K562 (cell line): Measurements from ENCODE around the gene GINS2. TPM values are rescaled to one million over a fixed set of nuclear protein-coding genes. Genes with fewer than 3 reads are reported as not detected.

Source experiments
- CBX5 ChIP-seq: IDR thresholded peaks from 2 replicates; pipeline ENCODE4 v1.6.1; 2014; ENCODE audit warnings: low read depth, borderline replicate concordance
- CBX8 ChIP-seq: fragments of 200-600 bp; sonication (generic); IDR thresholded peaks from 2 replicates; pipeline ENCODE4 v1.6.1; 2012; ENCODE audit warnings: borderline replicate concordance, mixed run types, low read depth, mild to moderate bottlenecking, moderate library complexity, mixed read lengths, low read length, control low read depth, inconsistent platforms; ENCODE audit not compliant: poor library complexity, severe bottlenecking; ENCODE audit errors: extremely low read depth
- DMBX1 ChIP-seq: fragments of 250-450 bp; sonication (Bioruptor Pico); IDR thresholded peaks from 2 replicates; pipeline ENCODE4 v1.8.0; 2022; ENCODE audit warnings: inconsistent platforms, mild to moderate bottlenecking, moderate library complexity, borderline replicate concordance
- ESRRA ChIP-seq: fragments of 450-650 bp; IDR thresholded peaks from 2 replicates; pipeline ENCODE4 v1.6.1; 2014; ENCODE audit warnings: low read depth, mild to moderate bottlenecking, moderate library complexity, borderline replicate concordance
- FOXJ2 ChIP-seq: fragments of 200-800 bp; sonication (Bioruptor generic); IDR thresholded peaks from 2 replicates; pipeline ENCODE4 v1.6.1; 2016; ENCODE audit warnings: missing genetic modification characterization, missing compliant biosample characterization
- KLF16 ChIP-seq: IDR thresholded peaks from 2 replicates; pipeline ENCODE4 v1.6.1; 2016; ENCODE audit warnings: antibody characterized with exemption
- NFATC3 ChIP-seq: fragments of 450-650 bp; IDR thresholded peaks from 2 replicates; pipeline ENCODE4 v1.6.1; 2017; ENCODE audit warnings: mild to moderate bottlenecking
- PTBP1 ChIP-seq: fragments of 200-400 bp; formaldehyde crosslinking; IDR thresholded peaks from 2 replicates; pipeline ENCODE4 v1.6.1; 2017; ENCODE audit warnings: low read depth, low read length
- SMARCA4 ChIP-seq: fragments of 450-650 bp; IDR thresholded peaks from 2 replicates; pipeline ENCODE4 v1.6.1; 2016
- SMARCB1 ChIP-seq: IDR thresholded peaks from 2 replicates; pipeline ENCODE4 v1.6.1; 2011; ENCODE audit warnings: improper control_type of control experiment, low read depth; ENCODE audit not compliant: insufficient read length
- ZNF23 ChIP-seq: fragments of 250-450 bp; sonication (Bioruptor Pico); IDR thresholded peaks from 2 replicates; pipeline ENCODE4 v1.4.0; 2020; ENCODE audit warnings: mild to moderate bottlenecking
- ZNF695 ChIP-seq: fragments of 450-650 bp; formaldehyde crosslinking; IDR thresholded peaks from 2 replicates; pipeline ENCODE4 v1.4.0; 2020; ENCODE audit warnings: mild to moderate bottlenecking, moderate library complexity
- polyA plus RNA-seq, 8 experiments: library from polyadenylated mRNA; depleted of rRNA in 4 of 8; stranded (reverse) in 5 of 8; unstranded in 3 of 8; fragments of >200 nt; fragmentation: Nextera tagmentation in 2 of 8; fragmentation: Illumina TruSeq in 1 of 8; extraction: Ambion mirVana in 2 of 8; extraction: Trizol in 1 of 8; gene quantifications; 2 replicates each; pipeline versions ENCODE4 v1.2.1 to v1.2.3, GENCODE V29; 2011 to 2014; ENCODE audit warnings: inconsistent platforms in 1 of 8, missing spikeins in 1 of 8
- total RNA-seq, 7 experiments: library from RNA; depleted of rRNA in 6 of 7; stranded (reverse); fragments of >200 nt in 6 of 7; fragmentation: Illumina TruSeq in 2 of 7; extraction: Trizol in 2 of 7; gene quantifications; 2 replicates each; pipeline versions ENCODE4 v1.2.1 to v1.2.3, GENCODE V29; 2011 to 2021; ENCODE audit warnings: low replicate concordance in 1 of 7
- TF ChIP-seq, protein P1 (sequence below): fragments of 250-450 bp; sonication (Bioruptor Pico); IDR thresholded peaks from 2 replicates; pipeline ENCODE4 v1.5.0; 2021
- TF ChIP-seq, protein P2 (sequence below): fragments of 450-650 bp; IDR thresholded peaks from 2 replicates; pipeline ENCODE4 v1.6.1; 2016; ENCODE audit warnings: mild to moderate bottlenecking, moderate library complexity
- TF ChIP-seq, protein P3 (sequence below): fragments of 250-450 bp; sonication (Bioruptor Pico); IDR thresholded peaks from 2 replicates; pipeline ENCODE4 v1.5.1; 2021; ENCODE audit warnings: mild to moderate bottlenecking

GINS2 gene
- total and polyA plus RNA-seq, 9 of the 15 experiments (the other 6 are each of a cell fraction or from before 2014, with no cell fraction given): 40.4 to 76.2 (median 44.6) TPM

DNA sequence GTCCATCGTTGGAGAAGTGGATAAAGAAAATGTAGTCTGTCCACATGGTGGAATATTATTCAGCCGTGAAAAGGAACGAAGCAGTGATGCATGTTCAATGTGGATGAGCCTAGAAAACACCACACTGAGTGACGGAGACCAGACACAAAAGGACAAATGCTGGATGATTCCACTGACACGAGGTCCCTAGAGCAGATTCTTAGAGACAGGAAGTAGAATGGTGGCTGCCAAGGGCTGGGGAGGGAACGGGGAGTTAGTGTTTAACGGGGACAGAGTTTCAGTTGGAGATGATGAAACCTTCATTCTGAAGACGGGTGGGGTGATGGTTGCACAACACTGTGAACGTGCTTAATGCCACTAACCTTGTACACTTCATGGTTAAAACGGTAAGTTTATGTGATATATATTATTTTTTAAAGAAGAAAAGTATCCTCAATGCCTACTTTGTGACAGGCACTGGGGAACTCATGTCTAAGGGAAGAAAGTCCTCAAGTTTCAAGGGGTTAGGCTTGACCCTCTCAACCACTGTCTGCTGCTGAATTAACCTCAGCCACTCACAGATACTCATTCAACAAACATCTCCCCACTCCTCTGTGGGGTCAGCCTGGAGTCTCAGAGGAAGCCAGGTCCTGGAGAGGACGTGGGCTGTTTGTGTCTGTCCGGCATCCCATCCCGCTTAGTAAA, 44.5 kb upstream of the GINS2 start (continued):
- TF ChIP-seq, protein P1, sequence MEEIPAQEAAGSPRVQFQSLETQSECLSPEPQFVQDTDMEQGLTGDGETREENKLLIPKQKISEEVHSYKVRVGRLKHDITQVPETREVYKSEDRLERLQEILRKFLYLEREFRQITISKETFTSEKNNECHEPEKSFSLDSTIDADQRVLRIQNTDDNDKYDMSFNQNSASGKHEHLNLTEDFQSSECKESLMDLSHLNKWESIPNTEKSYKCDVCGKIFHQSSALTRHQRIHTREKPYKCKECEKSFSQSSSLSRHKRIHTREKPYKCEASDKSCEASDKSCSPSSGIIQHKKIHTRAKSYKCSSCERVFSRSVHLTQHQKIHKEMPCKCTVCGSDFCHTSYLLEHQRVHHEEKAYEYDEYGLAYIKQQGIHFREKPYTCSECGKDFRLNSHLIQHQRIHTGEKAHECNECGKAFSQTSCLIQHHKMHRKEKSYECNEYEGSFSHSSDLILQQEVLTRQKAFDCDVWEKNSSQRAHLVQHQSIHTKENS (CRISPR knock-in tag): no peak
- TF ChIP-seq SMARCA4: no peak; the same call in 1 of the 2 replicates
- TF ChIP-seq ZNF695 (CRISPR knock-in tag): no peak
- no peak for TF ChIP-seq ESRRA
- TF ChIP-seq PTBP1: no peak
- TF ChIP-seq, protein P2, sequence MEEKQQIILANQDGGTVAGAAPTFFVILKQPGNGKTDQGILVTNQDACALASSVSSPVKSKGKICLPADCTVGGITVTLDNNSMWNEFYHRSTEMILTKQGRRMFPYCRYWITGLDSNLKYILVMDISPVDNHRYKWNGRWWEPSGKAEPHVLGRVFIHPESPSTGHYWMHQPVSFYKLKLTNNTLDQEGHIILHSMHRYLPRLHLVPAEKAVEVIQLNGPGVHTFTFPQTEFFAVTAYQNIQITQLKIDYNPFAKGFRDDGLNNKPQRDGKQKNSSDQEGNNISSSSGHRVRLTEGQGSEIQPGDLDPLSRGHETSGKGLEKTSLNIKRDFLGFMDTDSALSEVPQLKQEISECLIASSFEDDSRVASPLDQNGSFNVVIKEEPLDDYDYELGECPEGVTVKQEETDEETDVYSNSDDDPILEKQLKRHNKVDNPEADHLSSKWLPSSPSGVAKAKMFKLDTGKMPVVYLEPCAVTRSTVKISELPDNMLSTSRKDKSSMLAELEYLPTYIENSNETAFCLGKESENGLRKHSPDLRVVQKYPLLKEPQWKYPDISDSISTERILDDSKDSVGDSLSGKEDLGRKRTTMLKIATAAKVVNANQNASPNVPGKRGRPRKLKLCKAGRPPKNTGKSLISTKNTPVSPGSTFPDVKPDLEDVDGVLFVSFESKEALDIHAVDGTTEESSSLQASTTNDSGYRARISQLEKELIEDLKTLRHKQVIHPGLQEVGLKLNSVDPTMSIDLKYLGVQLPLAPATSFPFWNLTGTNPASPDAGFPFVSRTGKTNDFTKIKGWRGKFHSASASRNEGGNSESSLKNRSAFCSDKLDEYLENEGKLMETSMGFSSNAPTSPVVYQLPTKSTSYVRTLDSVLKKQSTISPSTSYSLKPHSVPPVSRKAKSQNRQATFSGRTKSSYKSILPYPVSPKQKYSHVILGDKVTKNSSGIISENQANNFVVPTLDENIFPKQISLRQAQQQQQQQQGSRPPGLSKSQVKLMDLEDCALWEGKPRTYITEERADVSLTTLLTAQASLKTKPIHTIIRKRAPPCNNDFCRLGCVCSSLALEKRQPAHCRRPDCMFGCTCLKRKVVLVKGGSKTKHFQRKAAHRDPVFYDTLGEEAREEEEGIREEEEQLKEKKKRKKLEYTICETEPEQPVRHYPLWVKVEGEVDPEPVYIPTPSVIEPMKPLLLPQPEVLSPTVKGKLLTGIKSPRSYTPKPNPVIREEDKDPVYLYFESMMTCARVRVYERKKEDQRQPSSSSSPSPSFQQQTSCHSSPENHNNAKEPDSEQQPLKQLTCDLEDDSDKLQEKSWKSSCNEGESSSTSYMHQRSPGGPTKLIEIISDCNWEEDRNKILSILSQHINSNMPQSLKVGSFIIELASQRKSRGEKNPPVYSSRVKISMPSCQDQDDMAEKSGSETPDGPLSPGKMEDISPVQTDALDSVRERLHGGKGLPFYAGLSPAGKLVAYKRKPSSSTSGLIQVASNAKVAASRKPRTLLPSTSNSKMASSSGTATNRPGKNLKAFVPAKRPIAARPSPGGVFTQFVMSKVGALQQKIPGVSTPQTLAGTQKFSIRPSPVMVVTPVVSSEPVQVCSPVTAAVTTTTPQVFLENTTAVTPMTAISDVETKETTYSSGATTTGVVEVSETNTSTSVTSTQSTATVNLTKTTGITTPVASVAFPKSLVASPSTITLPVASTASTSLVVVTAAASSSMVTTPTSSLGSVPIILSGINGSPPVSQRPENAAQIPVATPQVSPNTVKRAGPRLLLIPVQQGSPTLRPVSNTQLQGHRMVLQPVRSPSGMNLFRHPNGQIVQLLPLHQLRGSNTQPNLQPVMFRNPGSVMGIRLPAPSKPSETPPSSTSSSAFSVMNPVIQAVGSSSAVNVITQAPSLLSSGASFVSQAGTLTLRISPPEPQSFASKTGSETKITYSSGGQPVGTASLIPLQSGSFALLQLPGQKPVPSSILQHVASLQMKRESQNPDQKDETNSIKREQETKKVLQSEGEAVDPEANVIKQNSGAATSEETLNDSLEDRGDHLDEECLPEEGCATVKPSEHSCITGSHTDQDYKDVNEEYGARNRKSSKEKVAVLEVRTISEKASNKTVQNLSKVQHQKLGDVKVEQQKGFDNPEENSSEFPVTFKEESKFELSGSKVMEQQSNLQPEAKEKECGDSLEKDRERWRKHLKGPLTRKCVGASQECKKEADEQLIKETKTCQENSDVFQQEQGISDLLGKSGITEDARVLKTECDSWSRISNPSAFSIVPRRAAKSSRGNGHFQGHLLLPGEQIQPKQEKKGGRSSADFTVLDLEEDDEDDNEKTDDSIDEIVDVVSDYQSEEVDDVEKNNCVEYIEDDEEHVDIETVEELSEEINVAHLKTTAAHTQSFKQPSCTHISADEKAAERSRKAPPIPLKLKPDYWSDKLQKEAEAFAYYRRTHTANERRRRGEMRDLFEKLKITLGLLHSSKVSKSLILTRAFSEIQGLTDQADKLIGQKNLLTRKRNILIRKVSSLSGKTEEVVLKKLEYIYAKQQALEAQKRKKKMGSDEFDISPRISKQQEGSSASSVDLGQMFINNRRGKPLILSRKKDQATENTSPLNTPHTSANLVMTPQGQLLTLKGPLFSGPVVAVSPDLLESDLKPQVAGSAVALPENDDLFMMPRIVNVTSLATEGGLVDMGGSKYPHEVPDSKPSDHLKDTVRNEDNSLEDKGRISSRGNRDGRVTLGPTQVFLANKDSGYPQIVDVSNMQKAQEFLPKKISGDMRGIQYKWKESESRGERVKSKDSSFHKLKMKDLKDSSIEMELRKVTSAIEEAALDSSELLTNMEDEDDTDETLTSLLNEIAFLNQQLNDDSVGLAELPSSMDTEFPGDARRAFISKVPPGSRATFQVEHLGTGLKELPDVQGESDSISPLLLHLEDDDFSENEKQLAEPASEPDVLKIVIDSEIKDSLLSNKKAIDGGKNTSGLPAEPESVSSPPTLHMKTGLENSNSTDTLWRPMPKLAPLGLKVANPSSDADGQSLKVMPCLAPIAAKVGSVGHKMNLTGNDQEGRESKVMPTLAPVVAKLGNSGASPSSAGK: peak; percentile 55
- TF ChIP-seq FOXJ2 (tag): no peak
- TF ChIP-seq CBX8: no peak
- no peak for TF ChIP-seq CBX5
- no peak for TF ChIP-seq DMBX1 (CRISPR knock-in tag)
- no peak for TF ChIP-seq ZNF23 (CRISPR knock-in tag)
- no peak for TF ChIP-seq KLF16
- TF ChIP-seq SMARCB1: no peak
- TF ChIP-seq, protein P3, sequence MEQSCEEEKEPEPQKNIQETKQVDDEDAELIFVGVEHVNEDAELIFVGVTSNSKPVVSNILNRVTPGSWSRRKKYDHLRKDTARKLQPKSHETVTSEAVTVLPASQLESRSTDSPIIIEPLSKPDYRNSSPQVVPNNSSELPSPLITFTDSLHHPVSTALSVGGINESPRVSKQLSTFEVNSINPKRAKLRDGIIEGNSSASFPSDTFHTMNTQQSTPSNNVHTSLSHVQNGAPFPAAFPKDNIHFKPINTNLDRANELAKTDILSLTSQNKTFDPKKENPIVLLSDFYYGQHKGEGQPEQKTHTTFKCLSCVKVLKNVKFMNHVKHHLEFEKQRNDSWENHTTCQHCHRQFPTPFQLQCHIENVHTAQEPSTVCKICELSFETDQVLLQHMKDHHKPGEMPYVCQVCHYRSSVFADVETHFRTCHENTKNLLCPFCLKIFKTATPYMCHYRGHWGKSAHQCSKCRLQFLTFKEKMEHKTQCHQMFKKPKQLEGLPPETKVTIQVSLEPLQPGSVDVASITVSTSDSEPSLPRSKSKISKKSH: no peak
- TF ChIP-seq NFATC3: no peak
